ENCODE results near the gene TAF4. TPM values are rescaled to one million over a fixed set of nuclear protein-coding genes. Genes with fewer than 3 reads are reported as not detected.

Gene TAF4
- total RNA-seq, 1 experiment from 2014 or later = 20.1 TPM

DNA sequence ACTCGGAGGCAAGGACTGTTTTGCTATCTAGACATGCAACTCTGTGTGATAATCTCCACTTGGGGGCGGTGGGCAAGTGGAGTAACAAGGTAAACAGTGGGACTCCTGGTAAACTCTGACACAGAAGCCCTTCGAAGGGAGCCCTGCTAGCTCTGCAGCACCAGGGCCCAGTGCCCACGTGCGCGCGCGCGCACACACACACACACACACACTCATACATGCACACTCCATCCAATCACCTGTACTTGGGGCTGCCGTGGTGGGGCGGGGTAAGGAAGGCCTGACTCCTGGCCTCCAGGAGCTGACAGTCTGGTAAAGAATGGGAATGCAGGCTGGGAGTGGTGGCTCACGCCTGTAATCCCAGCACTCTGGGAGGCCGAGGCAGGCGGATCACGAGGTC, 36.4 kb downstream of the TAF4 start:
- no peaks in the 10 kb centered on the region for H3K9me3 ChIP-seq (replicated peaks)
- H3K27ac ChIP-seq = no peak overlapping the region
- no peak overlapping the region for H3K4me3 ChIP-seq
- no peaks in the 10 kb centered on the region for H3K36me3 ChIP-seq
- no peaks in the 10 kb centered on the region for H3K27me3 ChIP-seq
- DNase-seq = no peak
- H3K4me1 ChIP-seq = no peaks in the 10 kb centered on the region

- DNase-seq = no peak
- Histone ChIP-seq H3K27ac (no peak overlapping the region), H3K9me3 (replicated peaks) (no peaks in the 10 kb centered on the region), H3K4me3 (no peak overlapping the region), H3K27me3 (no peaks in the 10 kb centered on the region), H3K36me3 (no peaks in the 10 kb centered on the region), H3K4me1 (no peaks in the 10 kb centered on the region)
Measured at GRCh38 chr20:62028384-62028783, 37.3 kb downstream of the TAF4 start.

DNA sequence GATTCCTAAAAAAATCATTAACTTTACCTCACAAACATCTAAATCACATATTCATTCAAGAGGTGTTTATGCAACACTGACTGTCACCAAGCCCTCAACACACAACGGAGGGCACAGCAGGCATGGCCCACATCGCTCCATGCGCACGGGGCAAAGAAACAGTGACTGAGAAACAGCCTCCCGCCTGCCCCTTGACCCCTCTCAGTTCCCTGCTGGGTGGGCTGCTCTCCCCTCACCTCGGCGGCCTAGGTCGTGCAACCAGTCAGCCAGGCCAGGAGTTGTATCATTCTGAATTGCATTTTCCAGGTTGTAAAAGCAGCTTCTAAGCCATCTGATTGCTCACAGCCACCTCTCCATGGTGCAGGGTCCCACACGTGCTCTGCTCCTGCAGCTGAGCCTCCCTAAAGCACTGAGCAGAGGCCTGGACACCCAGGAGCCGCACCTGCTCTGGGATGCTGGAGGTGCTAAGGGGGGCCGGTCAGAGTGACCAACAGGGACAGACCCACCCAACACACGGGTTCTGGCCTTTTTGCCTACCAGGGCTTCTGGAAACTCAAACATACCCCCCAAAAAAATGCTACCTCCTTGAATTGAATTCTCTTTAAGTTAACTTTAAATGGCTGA, 37.9 kb downstream of the TAF4 start:
- no peak overlapping the region for H3K27ac ChIP-seq
- peaks cover 1% of the 10 kb centered on the region; the same call in 1 of the 2 replicates for H3K4me1 ChIP-seq
- no peaks in the 10 kb centered on the region for H3K36me3 ChIP-seq
- H3K4me3 ChIP-seq = no peak overlapping the region
- H3K9me3 ChIP-seq (replicated peaks) = no peaks in the 10 kb centered on the region
- H3K27me3 ChIP-seq = no peaks in the 10 kb centered on the region
- DNase-seq = no peak

- no peaks in the 10 kb centered on the region for H3K36me3 ChIP-seq
- no peak overlapping the region for H3K27ac ChIP-seq
- no peaks in the 10 kb centered on the region for H3K27me3 ChIP-seq
- peaks cover 8% of the 10 kb centered on the region for H3K4me1 ChIP-seq
- no peak overlapping the region for H3K4me3 ChIP-seq
- H3K9me3 ChIP-seq (replicated peaks) = no peaks in the 10 kb centered on the region
- DNase-seq = no peak
Measured at GRCh38 chr20:62027116-62027515, 38.6 kb downstream of the TAF4 start.

DNA sequence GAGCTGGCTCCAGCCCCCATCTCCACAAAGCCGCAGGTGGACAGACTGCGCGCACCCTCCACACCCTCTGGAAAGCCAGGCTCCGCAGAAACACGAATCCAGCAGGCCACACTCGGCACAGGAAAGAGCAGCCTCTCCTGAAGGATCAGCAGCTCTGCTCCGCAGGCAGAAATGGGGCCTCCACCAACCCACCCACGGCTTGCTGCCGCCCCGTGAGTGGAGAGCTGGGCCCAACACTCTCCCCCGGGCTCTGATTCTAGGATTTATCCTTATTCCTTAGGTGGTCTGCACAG, 39.2 kb downstream of the TAF4 start:
- Histone ChIP-seq H3K9me3 (replicated peaks) (no peaks in the 10 kb centered on the region), H3K4me1 (peaks cover 9% of the 10 kb centered on the region), H3K36me3 (no peaks in the 10 kb centered on the region), H3K27ac (no peak overlapping the region), H3K4me3 (no peak overlapping the region), H3K27me3 (no peaks in the 10 kb centered on the region)
- no peak for DNase-seq

- Histone ChIP-seq H3K36me3 (no peaks in the 10 kb centered on the region), H3K4me3 (no peak overlapping the region), H3K27ac (no peak overlapping the region), H3K9me3 (replicated peaks) (no peaks in the 10 kb centered on the region), H3K4me1 (peaks cover 13% of the 10 kb centered on the region), H3K27me3 (no peaks in the 10 kb centered on the region)
- DNase-seq = no peak
Measured at GRCh38 chr20:62025832-62026563, 39.7 kb downstream of the TAF4 start.

GRCh38 chr20:62025394-62025793, 40.3 kb downstream of the TAF4 start:
- no peak overlapping the region for H3K27ac ChIP-seq

GRCh38 chr20:62023935-62024334, 41.7 kb downstream of the TAF4 start:
- Histone ChIP-seq H3K27me3 (no peaks in the 10 kb centered on the region), H3K27ac (no peak overlapping the region), H3K4me1 (peaks cover 21% of the 10 kb centered on the region), H3K36me3 (no peaks in the 10 kb centered on the region), H3K9me3 (replicated peaks) (no peaks in the 10 kb centered on the region), H3K4me3 (no peak overlapping the region)
- DNase-seq = no peak

More at GRCh38 chr20:62025394-62025793, 40.3 kb downstream of the TAF4 start:
- H3K4me1 ChIP-seq = peaks cover 19% of the 10 kb centered on the region
- H3K36me3 ChIP-seq = no peaks in the 10 kb centered on the region
- DNase-seq = no peak
- no peak overlapping the region for H3K4me3 ChIP-seq
- no peaks in the 10 kb centered on the region for H3K9me3 ChIP-seq (replicated peaks)
- no peaks in the 10 kb centered on the region for H3K27me3 ChIP-seq

GRCh38 chr20:62022575-62023139, 43.0 kb downstream of the TAF4 start:
- H3K27me3 ChIP-seq = no peaks in the 10 kb centered on the region
- no peak overlapping the region for H3K4me3 ChIP-seq
- DNase-seq = no peak
- no peaks in the 10 kb centered on the region for H3K36me3 ChIP-seq
- H3K27ac ChIP-seq = peak overlapping the region; percentile 43; the same call in 1 of the 2 replicates
- no peaks in the 10 kb centered on the region for H3K9me3 ChIP-seq (replicated peaks)
- H3K4me1 ChIP-seq = peaks cover 21% of the 10 kb centered on the region

DNA sequence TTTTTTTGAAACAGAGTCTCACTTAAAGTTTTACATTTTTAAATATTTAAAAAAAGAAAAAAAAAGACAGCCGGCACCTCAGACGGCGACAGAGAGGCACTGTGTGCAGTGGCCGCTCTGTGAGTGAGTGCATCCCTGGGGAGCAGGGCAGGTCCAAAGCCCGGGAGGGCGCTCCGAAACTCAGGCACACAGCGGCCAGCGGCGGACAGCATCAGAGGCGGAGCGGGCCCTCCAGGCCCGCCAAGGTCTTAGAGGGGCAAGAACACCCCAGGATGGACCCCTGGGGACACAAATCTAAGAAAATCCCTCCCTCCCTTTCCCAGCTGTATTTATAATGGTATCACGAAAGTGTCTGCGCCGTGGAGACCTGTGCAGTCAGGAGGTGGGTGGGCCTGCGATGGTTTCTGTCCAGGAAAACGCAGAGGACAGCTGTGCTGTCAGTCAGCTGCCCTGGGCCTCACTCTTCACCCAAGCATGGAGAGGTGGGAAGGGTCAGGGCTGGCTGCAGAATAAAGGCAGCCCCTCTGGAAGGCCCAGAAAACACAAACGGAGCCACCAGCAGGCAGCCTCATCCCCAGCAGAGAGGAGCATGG, 43.8 kb downstream of the TAF4 start:
- Histone ChIP-seq H3K36me3 (no peaks in the 10 kb centered on the region), H3K4me1 (peaks cover 21% of the 10 kb centered on the region), H3K27ac (peak overlapping the region; percentile 43), H3K9me3 (replicated peaks) (no peaks in the 10 kb centered on the region), H3K27me3 (no peaks in the 10 kb centered on the region), H3K4me3 (peak overlapping the region; percentile 55)
- peak; percentile 90 to 93 for DNase-seq

DNA sequence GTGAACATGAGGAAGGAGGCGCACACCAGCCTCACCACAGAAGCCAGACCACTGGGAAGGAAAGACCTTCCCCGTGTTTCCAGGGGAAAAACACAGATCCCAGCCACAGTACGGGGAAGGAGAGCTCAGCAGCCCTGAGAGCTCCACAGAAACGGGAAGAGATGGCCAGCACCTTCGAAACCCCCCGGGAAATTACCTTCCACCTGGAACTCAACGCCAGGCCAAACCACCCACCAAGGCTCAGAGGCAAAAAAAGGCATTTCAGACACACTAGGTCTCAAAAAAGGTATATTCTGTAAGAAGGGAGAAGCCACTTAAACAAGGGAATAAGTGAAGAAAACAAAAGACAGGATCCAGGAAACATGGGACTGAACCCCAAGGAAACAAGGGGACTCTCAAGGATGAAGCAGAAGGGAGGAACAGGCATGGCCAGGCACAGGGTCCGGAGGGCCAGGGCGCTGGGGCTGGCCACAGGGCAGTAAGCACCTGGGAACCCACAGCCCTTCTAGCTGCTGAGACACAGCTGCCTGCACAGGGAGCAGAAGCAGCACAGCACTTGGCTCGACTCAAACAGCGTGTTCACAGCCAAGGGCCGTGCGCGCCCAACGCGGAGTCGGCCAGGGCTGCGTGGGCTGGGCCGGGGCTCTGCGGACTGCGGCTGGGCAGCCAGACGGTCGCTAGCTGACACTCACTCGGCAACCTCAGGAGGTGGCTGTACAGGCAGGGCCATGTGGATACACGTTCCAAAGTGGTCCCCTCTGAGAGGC, 44.6 kb downstream of the TAF4 start:
- Histone ChIP-seq H3K4me3 (peak overlapping the region; percentile 55), H3K27ac (peak overlapping the region; percentile 43; the same call in 1 of the 2 replicates), H3K36me3 (no peaks in the 10 kb centered on the region), H3K9me3 (replicated peaks) (no peaks in the 10 kb centered on the region), H3K27me3 (no peaks in the 10 kb centered on the region), H3K4me1 (peaks cover 21% of the 10 kb centered on the region)
- DNase-seq = peak; percentile 76 to 85

- DNase-seq = no peak
- no peak overlapping the region for H3K4me3 ChIP-seq
- H3K36me3 ChIP-seq = no peaks in the 10 kb centered on the region
- H3K27ac ChIP-seq = no peak overlapping the region
- no peaks in the 10 kb centered on the region for H3K27me3 ChIP-seq
- no peaks in the 10 kb centered on the region for H3K9me3 ChIP-seq (replicated peaks)
- H3K4me1 ChIP-seq = peaks cover 21% of the 10 kb centered on the region
Measured at GRCh38 chr20:62019881-62020492, 45.7 kb downstream of the TAF4 start.

DNA sequence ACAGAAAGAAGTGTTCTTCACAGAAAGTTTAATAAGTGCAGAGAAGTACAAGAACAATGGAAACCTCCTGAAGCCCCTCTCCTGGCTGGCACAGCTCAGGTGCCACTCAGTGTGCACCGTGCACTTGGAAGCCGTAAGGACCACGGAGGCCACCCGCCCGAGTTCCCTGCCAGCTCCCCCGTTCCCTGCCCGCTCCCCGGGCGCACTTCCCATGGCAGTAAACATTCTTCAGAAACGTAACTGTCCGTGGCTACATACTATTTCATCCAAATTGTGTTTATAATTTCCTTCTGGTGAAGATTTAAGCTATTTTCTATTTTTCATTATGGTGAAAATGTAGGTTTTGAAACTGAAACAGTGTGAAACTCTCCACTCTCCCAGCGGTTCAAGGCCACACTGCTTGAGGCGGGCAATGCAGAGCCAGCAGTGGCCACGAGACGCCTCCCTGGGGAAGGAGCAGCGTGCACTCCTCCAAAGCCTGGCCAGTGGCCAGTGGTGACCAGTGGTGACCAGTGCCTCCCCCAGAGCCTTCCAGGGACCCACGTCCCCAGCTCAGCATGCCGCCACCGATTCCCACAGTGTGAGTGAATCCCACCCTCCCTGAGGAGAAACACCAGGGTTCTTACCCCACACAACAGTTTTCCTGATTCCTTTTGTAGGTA, 46.4 kb downstream of the TAF4 start:
- H3K4me1 ChIP-seq = peaks cover 21% of the 10 kb centered on the region
- DNase-seq = no peak
- H3K9me3 ChIP-seq (replicated peaks) = no peaks in the 10 kb centered on the region
- H3K4me3 ChIP-seq = no peak overlapping the region
- no peaks in the 10 kb centered on the region for H3K27me3 ChIP-seq
- H3K27ac ChIP-seq = no peak overlapping the region
- H3K36me3 ChIP-seq = no peaks in the 10 kb centered on the region

All from SJCRH30 (cell line).